MM.1S (cell line): ENCODE results near the gene TBL1X.

Experiments
- CTCF ChIP-seq: fragments of 300-600 bp; sonication (generic); IDR thresholded peaks from 2 replicates; pipeline ENCODE4 v1.5.1; 2016; ENCODE audit warnings: antibody characterized with exemption, low read length, mixed read lengths
- EZH2 ChIP-seq: fragments of 300-600 bp; sonication (generic); optimal IDR thresholded peaks from 2 replicates; pipeline ENCODE3; 2017; ENCODE audit warnings: low read depth, mild to moderate bottlenecking, antibody characterized with exemption, low read length, mixed read lengths

- TF ChIP-seq CTCF (no peak), EZH2 (no peak)
These were observed 21.5 kb upstream of the TBL1X start for GRCh38 chrX:9443327-9443726.
